ENCODE results near the gene ACTN4.

The ACTN4 gene

GRCh38 chr19:38649305-38650171 lies 2.1 kb downstream of the ACTN4 start:
- DNase-seq (ENCODE audit: low spot score): no peak
- Histone ChIP-seq H3K4me3 (peak overlapping the region; percentile 97), H3K27ac (peak overlapping the region; percentile 81 to 99)
- no peak for TF ChIP-seq CTCF (IDR thresholded peaks at IDR 0.05)

GRCh38 chr19:38650172-38650775 lies 2.8 kb downstream of the ACTN4 start:
- Histone ChIP-seq H3K27ac (peak overlapping the region; percentile 81 to 99), H3K4me3 (peak overlapping the region; percentile 97)
- DNase-seq (ENCODE audit: low spot score): no peak
- TF ChIP-seq CTCF (IDR thresholded peaks at IDR 0.05): no peak

- TF ChIP-seq CTCF (IDR thresholded peaks at IDR 0.05): no peak
- no peak for DNase-seq (ENCODE audit: low spot score)
- Histone ChIP-seq H3K27ac (peak overlapping the region; percentile 81 to 99), H3K4me3 (peak overlapping the region; percentile 97)
Observed at GRCh38 chr19:38650911-38651584, 3.6 kb downstream of the ACTN4 start.

GRCh38 chr19:38653028-38653571 lies 5.7 kb downstream of the ACTN4 start:
- DNase-seq (ENCODE audit: low spot score): no peak
- H3K4me3 ChIP-seq: peak overlapping the region; percentile 97
- peak overlapping the region; percentile 81 to 99 for H3K27ac ChIP-seq
- no peak for TF ChIP-seq CTCF (IDR thresholded peaks at IDR 0.05)

GRCh38 chr19:38654628-38655055 lies 7.2 kb downstream of the ACTN4 start:
- H3K27ac ChIP-seq: peak overlapping the region; percentile 81 to 99
- no peak overlapping the region for H3K4me3 ChIP-seq
- no peak for DNase-seq (ENCODE audit: low spot score)
- no peak for TF ChIP-seq CTCF (IDR thresholded peaks at IDR 0.05)

- no peak for DNase-seq (ENCODE audit: low spot score)
- H3K4me3 ChIP-seq: peak overlapping the region; percentile 20
Observed at GRCh38 chr19:38655148-38655824, 7.8 kb downstream of the ACTN4 start.

More at GRCh38 chr19:38655148-38655824, 7.8 kb downstream of the ACTN4 start:
- H3K27ac ChIP-seq: peak overlapping the region; percentile 81 to 99
- no peak for TF ChIP-seq CTCF (IDR thresholded peaks at IDR 0.05)
